Measurements from ENCODE around the gene ATP5ME. TPM values are rescaled to one million over a fixed set of nuclear protein-coding genes. Genes with fewer than 3 reads are reported as not detected.

Gene ATP5ME
- total and polyA plus RNA-seq, 2 of the 13 experiments (the other 11 are each of a cell fraction or from before 2014, with no cell fraction given), result 305 to 753 TPM

DNA sequence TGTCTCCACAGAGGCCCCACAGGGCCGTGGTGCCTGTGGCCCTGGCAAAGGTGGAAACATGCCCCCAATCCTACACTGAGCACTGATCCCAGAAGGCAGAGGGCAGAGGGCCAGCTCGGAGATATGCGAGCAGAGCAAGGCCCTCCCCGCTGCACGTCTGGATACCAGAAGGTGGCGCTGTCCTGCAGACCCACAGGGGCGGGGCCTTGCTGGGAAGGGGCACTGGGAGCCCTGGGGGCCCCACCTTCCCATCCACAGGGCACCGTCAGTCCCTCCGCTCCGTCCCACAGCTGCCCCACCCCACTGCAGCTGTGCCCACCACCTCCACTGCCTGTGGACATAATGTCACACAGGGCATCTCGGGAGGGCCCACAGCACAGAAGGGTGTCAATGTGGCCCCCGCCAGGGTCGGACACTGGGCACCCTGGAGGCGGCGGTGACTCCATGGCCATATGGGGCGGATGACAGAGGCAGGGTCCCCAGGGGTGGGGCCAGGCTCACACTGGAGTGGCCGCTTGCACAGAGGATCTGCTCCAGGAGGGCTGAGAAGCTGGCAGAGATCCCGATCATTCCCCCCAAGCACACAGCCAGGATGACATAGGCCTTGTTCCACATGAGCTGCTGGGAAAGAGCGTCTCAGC, 10.0 kb upstream of the ATP5ME start (continued):
- TF ChIP-seq RERE (CRISPR knock-in tag; IDR thresholded peaks at IDR 0.05; ENCODE audit: low read depth) (no peak), NFYC (CRISPR knock-in tag; IDR thresholded peaks at IDR 0.05) (no peak), GABPB1 (CRISPR knock-in tag; IDR thresholded peaks at IDR 0.05) (peak; percentile 56; the same call in 1 of the 2 replicates), DBP (CRISPR knock-in tag; IDR thresholded peaks at IDR 0.05; ENCODE audit: not compliant biosample characterization) (no peak), FOXP4 (CRISPR knock-in tag; IDR thresholded peaks at IDR 0.05) (no peak), CTCF (CRISPR knock-in tag; IDR thresholded peaks at IDR 0.05) (peak; percentile 99), AKNA (CRISPR knock-in tag; IDR thresholded peaks at IDR 0.05; ENCODE audit: borderline replicate concordance) (no peak), MEF2D (CRISPR knock-in tag; IDR thresholded peaks at IDR 0.05) (no peak), ZNF30 (CRISPR knock-in tag; IDR thresholded peaks at IDR 0.05) (no peak), HOXA9 (CRISPR knock-in tag; IDR thresholded peaks at IDR 0.05; ENCODE audit: borderline replicate concordance) (no peak), SMARCE1 (IDR thresholded peaks at IDR 0.05; ENCODE audit: borderline replicate concordance) (no peak), ZNF749 (CRISPR knock-in tag; IDR thresholded peaks at IDR 0.05; ENCODE audit: borderline replicate concordance) (no peak), FOSL2 (CRISPR knock-in tag; IDR thresholded peaks at IDR 0.05) (peak; percentile 54), TP53 (CRISPR knock-in tag; conservative IDR thresholded peaks at IDR 0.05) (no peak)

Measured in HepG2 (cell line).